Islet of Langerhans (tissue), 1 donor: ENCODE results near the gene LRRK1.
"Not testable (repeated sequence)": the region's sequence is repeated elsewhere in the genome, so short reads cannot be mapped to it uniquely, and the experiment has no call there.

Experiments
- FAIRE-seq: peaks from one replicate; lab custom pipeline; 2011; peaks lifted over from hg19 to GRCh38; lab: Jason Lieb, UNC

Gene LRRK1

DNA sequence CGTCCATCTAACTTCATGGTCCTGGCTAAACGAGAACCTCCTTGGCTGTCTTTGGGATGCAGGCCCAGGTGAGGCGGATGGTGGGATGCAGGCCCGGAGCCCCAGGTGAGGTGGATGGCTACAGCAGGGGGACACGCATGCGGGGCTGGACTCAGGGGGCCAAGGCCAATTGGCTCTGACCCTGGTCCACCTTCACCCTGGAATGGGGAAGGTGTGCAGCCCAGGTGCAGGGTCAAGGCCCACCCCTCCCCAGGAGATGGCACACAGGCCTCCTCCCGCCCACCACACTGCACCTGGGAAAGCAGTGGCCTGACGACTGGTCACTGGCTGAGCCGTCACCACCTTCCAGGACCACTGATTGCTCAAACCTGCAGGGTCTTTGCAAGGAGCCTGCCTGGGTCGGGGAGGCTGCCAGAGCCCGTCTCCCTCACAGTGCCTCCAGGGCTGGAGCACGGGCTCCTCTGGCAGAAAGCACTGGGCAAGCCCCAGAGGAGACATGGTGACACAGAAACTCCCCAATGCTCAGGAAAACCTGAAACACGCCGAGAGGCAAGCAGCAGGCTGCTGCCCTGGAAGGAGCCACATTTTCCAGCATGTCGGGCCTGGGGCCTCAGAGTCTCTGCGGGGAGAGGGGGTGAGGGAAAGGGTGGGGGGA lies 159.6 kb downstream of the LRRK1 start:
- FAIRE-seq: no peak

DNA sequence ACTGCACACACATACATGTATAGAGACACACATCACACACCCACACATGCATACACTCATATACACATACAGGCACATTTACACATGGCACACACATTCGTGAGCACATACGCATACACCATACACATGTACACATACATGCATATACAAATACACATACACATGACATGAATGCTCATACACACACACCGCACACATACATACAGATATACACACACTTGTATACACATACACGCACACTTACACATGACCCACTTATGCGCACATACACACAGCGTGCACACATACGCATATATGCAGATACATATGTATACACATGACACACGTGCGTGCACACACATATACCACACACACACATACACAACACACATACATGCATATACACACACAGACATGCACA lies 162.7 kb downstream of the LRRK1 start:
- FAIRE-seq: no peak

DNA sequence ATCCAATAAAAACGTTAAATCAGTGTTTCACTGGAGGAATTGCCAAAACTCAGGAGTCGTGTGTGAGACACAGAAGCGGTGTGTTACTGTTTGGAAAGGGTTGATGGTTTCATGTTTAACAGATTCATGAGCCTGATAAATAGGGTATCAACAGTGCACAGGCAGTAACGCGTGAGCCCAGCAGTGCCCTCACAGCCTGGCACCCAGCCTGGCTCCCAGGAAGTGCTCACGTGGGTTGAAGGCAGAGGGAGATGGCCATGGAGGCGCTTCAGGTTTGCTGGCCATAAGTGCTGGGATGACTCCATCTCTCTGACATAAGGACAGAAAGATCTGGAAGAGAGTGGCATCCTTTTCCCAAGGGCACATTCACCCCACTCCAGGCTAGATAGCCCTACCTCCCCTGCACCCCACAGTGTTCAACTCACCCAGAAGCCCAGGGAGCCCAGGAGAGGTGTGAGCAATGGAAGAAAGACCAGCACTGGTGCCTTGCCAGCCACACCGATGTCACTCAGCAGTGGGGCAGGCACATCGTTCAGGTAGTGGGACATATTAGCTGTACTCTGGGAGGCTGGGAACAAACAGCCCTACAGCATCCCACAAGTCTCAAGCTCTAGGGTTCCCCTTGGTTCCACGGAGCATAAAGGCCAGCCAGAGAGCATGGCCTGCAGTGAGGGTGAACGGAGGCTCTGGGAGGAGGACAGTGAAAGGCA lies 164.3 kb downstream of the LRRK1 start:
- no peak for FAIRE-seq

DNA sequence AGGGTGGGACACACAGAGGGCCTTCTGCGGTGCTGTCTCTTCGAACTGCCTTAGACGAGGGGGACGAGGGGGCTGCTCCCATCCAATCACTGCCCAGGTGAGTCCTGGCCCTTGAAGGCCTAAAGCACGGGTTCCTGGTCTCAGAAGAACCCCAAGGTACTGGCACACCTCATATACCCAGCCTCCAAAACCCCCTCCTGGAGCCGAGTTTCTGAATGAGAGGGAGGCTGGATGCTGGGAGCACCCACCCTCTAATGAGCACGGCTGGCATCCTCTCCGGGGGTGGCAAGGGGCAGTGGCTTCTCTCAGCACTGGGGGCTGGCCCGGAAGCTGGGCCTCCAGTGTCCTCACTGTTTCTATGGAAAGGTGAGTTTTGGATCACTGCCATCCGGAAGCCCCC lies 165.6 kb downstream of the LRRK1 start:
- no peak for FAIRE-seq

DNA sequence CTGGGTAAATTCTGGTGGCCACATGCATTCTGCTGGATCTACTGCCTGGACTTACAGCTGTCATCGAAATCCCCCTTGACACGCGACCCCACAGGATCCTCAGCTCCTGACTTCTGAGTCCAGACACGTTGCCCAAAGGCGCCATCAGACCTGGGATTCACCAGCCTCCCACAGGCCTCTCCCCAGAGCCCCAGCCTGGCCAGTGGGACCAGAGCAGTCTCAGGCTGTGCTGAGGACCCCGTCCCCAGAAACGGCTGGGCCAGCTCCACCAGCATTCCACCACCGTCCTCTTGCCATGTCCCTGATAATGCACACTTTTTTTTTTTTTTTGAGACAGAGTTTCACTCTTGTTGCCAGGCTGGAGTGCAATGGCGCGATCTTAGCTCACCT lies 166.1 kb downstream of the LRRK1 start:
- no peak for FAIRE-seq

DNA sequence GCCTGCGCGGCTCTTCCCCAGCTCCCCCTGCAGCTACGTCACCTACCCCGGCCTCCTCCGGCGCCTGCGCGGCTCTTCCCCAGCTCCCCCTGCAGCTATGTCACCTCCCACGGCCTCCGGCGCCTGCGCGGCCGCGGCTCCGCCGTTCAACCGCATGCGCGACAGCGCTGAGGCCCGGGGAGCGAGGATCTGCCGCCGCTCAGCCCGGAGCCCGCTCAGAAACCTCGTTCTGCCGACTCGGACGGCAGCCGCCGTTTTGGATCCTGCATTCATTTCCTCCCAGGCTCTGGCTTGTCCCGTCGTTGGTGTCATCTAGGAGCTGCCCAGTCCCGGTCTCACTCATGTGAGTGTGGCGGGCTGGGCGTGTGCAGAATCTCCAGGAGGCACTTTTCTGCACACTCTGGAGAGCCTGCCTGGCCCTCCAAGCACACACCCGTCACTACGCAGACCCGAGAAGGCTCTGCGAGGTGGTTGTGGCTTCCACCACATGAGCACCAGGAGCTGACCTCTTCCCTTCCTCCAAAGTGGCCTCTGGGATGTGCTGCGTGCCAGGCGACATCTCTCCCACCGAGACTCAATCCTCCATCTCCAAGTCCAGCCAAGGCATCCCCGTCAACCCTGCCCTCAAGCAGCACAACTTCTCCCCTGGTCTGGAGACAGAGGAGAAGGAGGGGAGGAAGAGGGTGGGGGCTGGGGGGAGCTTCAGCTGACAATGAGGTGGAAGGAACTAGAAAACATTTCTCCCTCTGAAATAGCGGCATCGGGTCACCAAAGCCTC lies 167.4 kb downstream of the LRRK1 start:
- FAIRE-seq: no peak

DNA sequence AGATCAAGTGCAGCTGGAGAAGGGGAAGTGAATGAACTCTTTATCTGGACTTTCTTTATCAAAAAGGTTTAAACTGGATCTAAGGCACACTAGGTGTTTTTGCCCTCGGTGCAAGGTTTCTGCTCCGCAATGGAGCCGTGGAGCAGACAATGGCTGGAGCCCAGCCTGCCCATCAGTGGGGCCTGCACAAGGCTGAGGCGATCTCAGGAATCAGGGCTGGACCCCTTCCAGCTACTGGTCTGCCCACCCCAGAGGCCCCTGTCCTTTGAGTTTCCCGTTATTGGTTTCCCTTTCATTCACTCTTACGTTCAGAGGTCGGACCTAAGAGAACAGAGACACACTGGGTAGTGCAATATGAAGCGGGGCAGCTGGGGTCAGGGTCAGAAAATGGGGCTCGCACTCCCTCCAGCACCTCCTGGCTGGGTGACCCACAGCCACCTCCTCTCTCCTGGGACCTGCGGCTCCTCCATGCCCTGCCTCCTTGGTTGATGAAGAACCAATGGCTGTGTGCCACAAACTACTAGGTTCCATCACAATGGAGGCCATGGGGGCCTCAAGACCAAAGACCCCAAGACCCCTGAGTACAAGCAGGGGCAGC lies 168.1 kb downstream of the LRRK1 start:
- no peak for FAIRE-seq

DNA sequence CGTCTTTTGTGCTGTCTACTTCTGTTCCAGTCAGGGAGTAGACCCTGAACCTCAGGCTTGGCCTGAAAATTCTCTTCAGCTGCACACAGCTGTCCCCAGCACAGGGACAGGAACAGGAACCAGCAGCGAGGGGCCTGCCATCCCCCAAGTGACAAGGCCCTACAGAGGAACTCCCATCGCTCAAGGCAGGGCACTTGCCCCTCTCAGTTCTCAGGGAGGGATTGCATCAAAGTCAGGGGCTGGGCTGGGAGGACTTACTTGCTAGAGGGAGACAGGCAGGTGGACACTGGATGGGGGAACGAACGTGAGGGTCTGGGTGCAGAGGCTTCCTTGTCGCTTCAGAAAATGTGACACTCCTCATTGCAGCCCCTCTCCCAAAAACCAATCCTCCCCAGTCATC lies 169.1 kb downstream of the LRRK1 start:
- FAIRE-seq: no peak

DNA sequence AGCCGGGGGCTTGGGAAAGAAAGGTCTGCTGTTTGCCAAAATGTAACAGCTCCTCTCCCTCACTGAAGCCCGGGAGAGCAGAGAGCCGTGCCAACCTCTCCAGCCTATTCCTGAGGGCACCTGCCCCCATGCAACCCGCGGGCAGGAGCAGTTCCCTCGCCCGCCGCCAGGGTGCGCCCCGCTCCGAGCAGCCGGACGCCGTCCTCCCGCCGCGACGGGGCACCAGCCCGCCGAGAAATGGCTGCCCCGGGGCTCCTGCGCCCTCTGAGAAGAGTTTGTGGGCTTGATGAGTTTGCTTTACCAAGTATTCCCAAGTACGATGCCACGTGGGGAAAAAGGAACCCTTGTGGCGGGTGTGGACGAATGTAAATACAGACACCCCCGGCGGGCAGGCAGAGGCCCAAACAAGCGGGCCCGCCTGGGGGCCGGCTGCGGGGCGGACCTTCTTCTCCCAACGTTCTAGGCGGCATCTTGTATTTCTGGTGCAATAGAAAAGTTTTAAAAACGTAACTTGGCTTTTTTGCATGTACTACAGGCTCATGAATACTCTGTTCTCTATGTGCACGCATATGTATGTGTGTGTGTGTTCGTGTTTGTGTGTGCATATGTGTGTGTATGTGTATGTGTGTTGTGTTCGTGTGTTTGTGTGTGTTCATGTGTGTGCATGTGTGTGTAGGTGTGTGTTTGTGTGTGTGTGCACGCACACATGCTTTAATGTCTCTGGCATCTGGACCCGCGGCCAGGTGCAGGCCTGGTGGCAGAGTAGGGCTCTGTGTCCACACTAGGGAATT lies 169.8 kb downstream of the LRRK1 start:
- FAIRE-seq: no peak

DNA sequence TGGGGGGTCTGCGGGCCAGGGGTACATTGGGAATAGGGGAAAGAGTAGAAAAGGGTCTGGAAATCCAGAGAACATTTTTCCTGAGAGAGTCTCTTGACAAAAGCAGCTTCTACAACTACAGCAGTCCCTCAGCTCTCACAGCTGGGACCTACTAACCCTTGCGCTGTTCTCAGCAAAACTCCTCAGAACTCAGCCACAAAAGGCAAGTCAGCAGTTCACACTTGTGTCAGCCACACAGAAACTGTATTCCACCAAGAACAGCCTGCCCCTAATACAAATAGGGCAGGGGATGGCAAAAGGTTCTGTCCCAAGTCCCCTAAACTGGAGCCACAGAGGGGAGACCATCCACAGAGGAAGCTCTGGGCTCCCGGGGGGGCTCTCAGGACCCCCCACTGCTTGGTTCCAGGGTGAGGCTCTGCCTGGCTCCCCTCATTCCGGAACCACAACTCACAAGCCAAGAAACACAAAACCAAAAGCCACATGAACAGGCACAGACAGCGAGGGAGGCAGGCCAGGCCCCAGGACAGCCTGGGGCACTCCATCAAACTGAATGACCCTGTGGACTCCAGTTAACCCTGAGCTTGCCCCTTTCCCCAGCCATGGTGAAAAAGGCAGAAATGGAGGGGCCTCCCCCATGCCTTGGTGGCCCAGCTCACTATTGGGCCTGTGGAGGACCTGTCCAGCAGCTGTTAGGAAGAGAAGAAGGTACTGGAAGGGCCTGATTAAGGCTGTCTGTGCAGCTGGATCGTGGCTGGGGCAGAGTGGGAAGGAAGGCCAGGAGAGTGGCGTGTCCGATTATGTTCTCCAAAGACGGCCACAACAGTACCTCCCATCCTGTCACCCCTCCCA lies 170.6 kb downstream of the LRRK1 start:
- FAIRE-seq: no peak

DNA sequence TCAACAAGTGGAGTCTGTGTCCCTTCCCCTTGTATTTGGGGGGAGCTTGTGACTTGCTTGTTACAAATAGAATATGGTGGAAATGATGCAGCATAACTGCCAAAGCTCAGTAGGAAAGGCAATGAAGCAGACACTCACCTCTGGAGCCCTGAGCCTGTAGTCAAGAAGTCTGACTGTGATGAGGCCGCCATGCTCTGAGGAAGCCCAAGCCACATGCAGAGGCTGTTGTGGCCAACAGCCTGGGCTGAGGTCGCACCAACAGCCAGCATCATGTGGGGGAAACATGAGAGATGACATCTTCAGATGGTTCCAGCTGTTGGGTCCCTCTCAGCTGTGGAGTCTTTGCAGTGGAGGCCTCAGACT lies 171.3 kb downstream of the LRRK1 start:
- FAIRE-seq: no peak

DNA sequence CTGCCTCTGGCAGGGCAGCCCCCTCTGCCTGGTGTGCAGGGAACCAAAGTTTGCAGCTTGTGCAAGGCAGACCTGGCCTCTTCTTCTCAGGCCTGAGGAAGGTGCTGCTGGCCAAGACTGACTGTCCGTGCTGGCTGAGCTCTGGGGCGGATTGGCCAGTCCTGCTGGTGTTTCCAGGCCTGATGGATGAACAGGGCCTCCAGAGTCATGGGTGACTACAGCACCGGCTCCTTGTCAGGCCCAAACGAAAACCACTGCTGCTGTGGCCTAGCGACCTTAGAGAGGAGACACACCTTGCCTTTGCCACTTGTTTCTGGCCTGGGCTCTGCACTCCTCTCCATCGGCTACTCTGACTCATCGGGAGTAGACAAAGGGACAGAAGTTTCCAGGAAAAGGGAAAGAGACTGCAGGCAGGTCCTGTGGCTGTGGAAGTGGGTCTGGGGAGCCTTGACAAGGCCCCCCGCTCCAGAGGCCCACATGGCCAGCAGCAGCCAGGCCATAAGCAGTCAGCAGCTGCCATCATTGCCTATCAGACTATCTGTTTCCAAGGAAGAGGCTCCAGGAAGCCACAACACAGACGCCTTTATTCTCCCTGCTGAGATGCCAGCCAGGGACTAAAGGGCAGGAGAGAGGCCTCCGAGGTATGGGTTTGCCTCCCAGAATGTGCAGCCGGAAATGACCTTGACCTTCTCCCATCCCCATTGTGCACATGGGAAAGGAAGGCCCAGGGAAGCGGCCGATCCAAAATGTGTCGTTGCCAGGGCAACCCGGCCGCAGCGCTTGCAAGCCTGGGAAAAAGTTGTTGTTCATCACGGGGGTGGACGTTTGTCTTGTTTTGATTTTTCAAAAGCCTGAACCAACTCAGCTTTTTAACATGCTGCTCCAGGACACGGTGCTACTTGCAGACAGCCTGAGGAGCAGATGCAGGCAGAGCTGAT lies 172.2 kb downstream of the LRRK1 start:
- no peak for FAIRE-seq

DNA sequence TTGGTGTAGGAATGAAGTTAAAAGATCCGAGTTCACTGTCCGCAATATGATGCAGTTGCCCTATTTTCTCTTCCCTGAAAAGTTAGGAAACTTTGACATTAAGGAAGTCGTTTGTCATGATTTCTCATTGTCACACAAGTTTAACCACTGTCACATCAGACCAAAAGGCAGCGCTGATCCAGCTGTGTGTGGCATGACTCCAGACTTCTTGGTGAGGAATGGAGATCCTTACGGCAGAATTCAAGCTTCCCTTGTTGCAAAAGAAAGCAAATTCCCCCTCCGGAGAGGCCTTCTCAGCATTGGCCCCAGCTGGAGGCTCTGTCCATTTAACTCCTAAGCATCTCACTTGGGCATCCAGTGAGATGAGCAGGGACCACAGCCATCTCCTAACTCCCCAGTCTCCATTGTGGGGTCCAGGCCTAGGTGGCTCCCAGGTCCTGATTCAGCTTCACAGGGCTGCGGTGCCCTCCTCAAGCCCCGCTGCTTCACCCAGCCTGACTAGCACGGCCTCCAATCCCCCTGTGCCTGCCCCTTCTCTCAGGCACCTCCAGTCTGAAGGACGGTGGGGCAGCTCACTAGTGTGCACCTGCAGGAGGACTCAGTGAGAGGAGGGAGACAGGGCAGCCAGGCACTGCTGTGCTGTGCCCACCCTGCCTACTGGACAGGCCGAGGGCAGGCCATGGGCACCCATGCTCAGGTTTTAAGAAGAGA lies 173.2 kb downstream of the LRRK1 start:
- no peak for FAIRE-seq

DNA sequence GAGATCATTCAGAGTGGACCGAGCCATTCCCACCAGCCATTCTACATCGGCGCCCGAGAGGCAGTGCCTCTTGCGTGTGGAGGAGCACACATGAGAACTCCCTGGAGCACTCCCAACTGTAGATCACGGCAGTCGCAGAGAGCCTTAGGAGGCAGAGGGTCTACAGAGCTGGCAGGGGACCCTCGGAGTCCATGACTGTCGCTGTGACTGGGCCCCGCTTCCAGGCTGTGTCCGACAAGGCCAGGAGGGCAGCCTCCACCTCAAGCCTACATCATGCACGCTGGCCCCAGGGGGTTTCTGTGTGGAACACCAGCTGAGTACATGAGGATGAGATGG lies 173.7 kb downstream of the LRRK1 start:
- no peak for FAIRE-seq

DNA sequence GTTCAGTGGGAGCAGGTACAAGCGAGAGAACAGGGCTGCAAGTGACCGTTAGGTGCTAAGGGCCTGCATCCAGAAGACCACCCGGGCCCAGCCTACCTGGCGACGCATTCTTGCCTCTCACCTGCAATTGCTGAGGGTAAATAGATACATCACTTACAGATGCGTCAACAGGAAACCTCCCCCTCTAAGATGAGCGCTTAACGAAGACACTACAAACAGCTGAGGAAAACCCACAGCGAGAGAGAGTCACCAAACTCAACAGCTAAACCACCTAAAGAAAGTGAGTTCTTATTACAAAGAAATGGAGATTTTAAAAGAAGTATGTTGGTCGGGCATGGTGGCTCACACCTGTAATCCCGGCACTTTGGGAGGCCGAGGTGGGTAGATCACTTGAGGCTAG lies 174.8 kb downstream of the LRRK1 start:
- no peak for FAIRE-seq

DNA sequence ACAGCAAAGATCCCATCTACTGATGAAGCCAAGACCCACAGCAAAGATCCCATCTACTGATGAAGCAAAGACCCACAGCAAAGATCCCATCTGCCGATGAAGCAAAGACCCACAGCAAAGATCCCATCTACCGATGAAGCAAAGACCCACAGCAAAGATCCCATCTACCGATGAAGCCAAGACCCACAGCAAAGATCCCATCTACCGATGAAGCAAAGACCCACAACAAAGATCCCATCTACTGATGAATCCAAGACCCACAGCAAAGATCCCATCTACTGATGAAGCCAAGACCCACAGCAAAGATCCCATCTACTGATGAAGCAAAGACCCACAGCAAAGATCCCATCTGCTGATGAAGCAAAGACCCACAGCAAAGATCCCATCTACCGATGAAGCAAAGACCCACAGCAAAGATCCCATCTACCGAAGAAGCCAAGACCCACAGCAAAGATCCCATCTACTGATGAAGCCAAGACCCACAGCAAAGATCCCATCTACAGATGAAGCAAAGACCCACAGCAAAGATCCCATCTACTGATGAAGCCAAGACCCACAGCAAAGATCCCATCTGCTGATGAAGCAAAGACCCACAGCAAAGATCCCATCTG lies 176.7 kb downstream of the LRRK1 start:
- FAIRE-seq: not testable (repeated sequence)

DNA sequence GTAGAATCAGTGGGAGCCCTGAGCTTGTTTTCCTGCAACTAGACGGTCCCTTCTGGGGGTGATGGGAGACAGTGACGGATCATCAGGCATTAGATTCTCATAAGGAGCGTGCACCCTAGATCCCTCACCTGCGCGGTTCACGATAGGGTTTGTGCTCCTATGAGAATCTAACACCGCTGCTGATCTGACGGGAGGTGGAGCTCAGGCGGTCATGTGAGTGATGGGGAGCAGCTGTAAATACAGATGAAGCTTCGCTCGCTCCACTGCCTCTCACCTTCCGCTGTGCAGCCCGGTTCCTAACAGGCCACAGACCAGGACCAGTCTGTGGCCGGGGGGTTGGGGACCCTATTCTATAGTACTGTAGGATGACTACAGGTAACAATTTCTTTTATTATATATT lies 178.0 kb downstream of the LRRK1 start:
- no peak for FAIRE-seq

DNA sequence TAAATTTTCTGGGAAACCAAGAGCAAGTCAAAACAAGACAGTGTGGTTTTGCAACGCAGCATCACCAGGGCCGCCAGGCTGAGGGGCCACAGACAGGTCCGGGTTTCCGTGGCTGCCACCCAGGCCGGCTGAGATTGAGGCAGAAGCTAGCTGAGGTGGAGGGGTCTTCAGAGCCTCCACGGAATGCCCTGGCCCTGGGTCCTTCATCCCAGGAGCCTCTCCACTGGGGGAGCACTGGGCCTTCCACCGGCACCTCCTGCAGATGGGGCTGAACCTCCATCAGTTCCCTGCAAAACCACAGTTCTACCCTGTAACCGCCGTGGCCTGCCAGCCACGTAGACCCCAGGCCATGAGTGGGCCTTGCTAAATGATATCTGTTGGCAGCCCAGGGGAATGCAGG lies 180.0 kb downstream of the LRRK1 start:
- no peak for FAIRE-seq

DNA sequence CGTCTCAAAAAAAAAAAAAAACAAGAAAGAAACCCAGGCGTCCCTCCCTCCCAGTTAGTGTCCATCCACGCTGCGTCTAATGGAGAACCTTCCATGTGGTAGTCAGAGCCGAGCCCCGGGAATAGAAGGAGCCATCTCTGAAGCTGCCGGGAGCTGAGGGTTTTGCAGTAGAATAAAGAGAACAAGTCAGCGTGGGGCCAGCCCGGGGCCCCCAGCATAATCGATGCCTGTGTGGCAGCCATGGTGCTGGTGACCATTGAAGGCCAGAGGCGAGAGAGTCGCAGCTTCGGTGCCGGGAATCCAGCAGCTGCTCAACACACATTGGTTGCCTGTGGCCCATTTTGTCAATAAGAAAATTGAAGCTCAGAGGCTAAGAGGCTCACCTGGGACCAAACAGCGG lies 181.0 kb downstream of the LRRK1 start:
- no peak for FAIRE-seq
